WTC11 (cell line): Measurements from ENCODE around the gene STK10. TPM values are rescaled to one million over a fixed set of nuclear protein-coding genes. Genes with fewer than 3 reads are reported as not detected.
A peak's percentile ranks its signal among the peaks of the same experiment; 100 is the strongest.

Experiments used
- ATAC-seq: fragments of 200-7000 bp; cut with Tn5 transposase; 2 replicates; pipeline ENCODE4 v1.10.0; 2021; ENCODE audit warnings: mild to moderate bottlenecking, moderate library complexity
- CTCF ChIA-PET: fragments of 300-600 bp; sonication (Branson Sonifier 250); formaldehyde crosslinking; loops from one replicate; lab custom pipeline; 2021; ENCODE audit warnings: antibody characterized with exemption; lab: Charles Lee
- POLR2A ChIA-PET: fragments of 350-600 bp; sonication (Branson Sonifier 250); formaldehyde crosslinking; loops from one replicate; lab custom pipeline; 2021; ENCODE audit warnings: antibody characterized with exemption; lab: Charles Lee
- DNase-seq: peaks from one replicate; pipeline ENCODE4 v3.0.0; 2021; ENCODE audit warnings: low spot score
- H3K27ac Mint-ChIP-seq: 2 replicates; pipeline ENCODE4 v1.8.0; 2021; ENCODE audit warnings: mixed read lengths
- H3K27me3 Mint-ChIP-seq: 2 replicates; pipeline ENCODE4 v1.8.0; 2021; ENCODE audit warnings: low read depth, mild to moderate bottlenecking, moderate library complexity, mixed read lengths
- H3K36me3 Mint-ChIP-seq: 2 replicates; pipeline ENCODE4 v1.8.0; 2021; ENCODE audit warnings: mixed read lengths
- H3K4me1 Mint-ChIP-seq: 2 replicates; pipeline ENCODE4 v1.8.0; 2022; ENCODE audit warnings: mixed read lengths
- H3K4me3 Mint-ChIP-seq: 2 replicates; pipeline ENCODE4 v1.8.0; 2021; ENCODE audit warnings: mild to moderate bottlenecking, moderate library complexity, mixed read lengths
- H3K9me3 Mint-ChIP-seq: 2 replicates; pipeline ENCODE4 v1.8.0; 2021; ENCODE audit warnings: mixed read lengths
- ATF1 ChIP-seq: sonication (generic); formaldehyde crosslinking; IDR thresholded peaks from 2 replicates; pipeline ENCODE4 v1.8.1; 2023; ENCODE audit warnings: mild to moderate bottlenecking, moderate library complexity, missing genetic modification reagents
- CREB1 ChIP-seq: sonication (generic); formaldehyde crosslinking; IDR thresholded peaks from 2 replicates; pipeline ENCODE4 v1.8.0; 2023; ENCODE audit warnings: mild to moderate bottlenecking, missing genetic modification reagents
- E2F4 ChIP-seq: sonication (generic); formaldehyde crosslinking; IDR thresholded peaks from 2 replicates; pipeline ENCODE4 v1.8.1; 2022; ENCODE audit warnings: low read depth, mild to moderate bottlenecking, moderate library complexity, missing genetic modification reagents, borderline replicate concordance
- ERG ChIP-seq: fragments of 250-450 bp; sonication (Bioruptor Pico); IDR thresholded peaks from 2 replicates; pipeline ENCODE4 v1.8.0; 2021; ENCODE audit warnings: mild to moderate bottlenecking
- ETV6 ChIP-seq: sonication (generic); formaldehyde crosslinking; IDR thresholded peaks from 2 replicates; pipeline ENCODE4 v1.8.1; 2022; ENCODE audit warnings: mild to moderate bottlenecking, missing genetic modification reagents
- GTF2I ChIP-seq: fragments of 250-450 bp; sonication (Bioruptor Pico); conservative IDR thresholded peaks from 2 replicates; pipeline ENCODE4 v1.4.0; 2021; ENCODE audit warnings: mild to moderate bottlenecking
- IRF2 ChIP-seq: sonication (generic); formaldehyde crosslinking; IDR thresholded peaks from 2 replicates; pipeline ENCODE4 v1.8.0; 2022; ENCODE audit warnings: low read depth, missing genetic modification reagents, borderline replicate concordance
- NFATC4 ChIP-seq: fragments of 250-450 bp; sonication (Bioruptor Pico); IDR thresholded peaks from 2 replicates; pipeline ENCODE4 v1.9.0; 2021; ENCODE audit warnings: mild to moderate bottlenecking
- NR1H2 ChIP-seq: sonication (generic); formaldehyde crosslinking; IDR thresholded peaks from 2 replicates; pipeline ENCODE4 v1.9.0; 2021; ENCODE audit warnings: mild to moderate bottlenecking, moderate library complexity, missing genetic modification reagents
- SOX15 ChIP-seq: fragments of 250-450 bp; sonication (Bioruptor Pico); IDR thresholded peaks from 2 replicates; pipeline ENCODE4 v1.9.0; 2021; ENCODE audit warnings: mild to moderate bottlenecking
- TEAD1 ChIP-seq: sonication (generic); formaldehyde crosslinking; IDR thresholded peaks from 2 replicates; pipeline ENCODE4 v1.8.0; 2022; ENCODE audit warnings: mild to moderate bottlenecking, missing genetic modification reagents
- ZBTB21 ChIP-seq: sonication (generic); formaldehyde crosslinking; IDR thresholded peaks from 2 replicates; pipeline ENCODE4 v1.8.1; 2023; ENCODE audit warnings: mild to moderate bottlenecking, missing genetic modification reagents, borderline replicate concordance
- ZNF396 ChIP-seq: fragments of 250-450 bp; sonication (Bioruptor Pico); IDR thresholded peaks from 2 replicates; pipeline ENCODE4 v1.8.0; 2021; ENCODE audit warnings: mild to moderate bottlenecking, moderate library complexity, borderline replicate concordance
- ZNF423 ChIP-seq: fragments of 250-450 bp; sonication (Bioruptor Pico); IDR thresholded peaks from 2 replicates; pipeline ENCODE4 v2.1.2; 2022; ENCODE audit warnings: mild to moderate bottlenecking, moderate library complexity
- ZNF532 ChIP-seq: fragments of 250-450 bp; sonication (Bioruptor Pico); IDR thresholded peaks from 2 replicates; pipeline ENCODE4 v1.9.0; 2021; ENCODE audit warnings: mild to moderate bottlenecking, borderline replicate concordance
- total RNA-seq: library from RNA; stranded (reverse); gene quantifications from 3 replicates; pipeline ENCODE4 v1.2.3, GENCODE V29; 2021
- TF ChIP-seq, protein P1 (sequence below): sonication (generic); formaldehyde crosslinking; IDR thresholded peaks from 2 replicates; pipeline ENCODE4 v1.8.1; 2022; ENCODE audit warnings: low read depth, missing genetic modification reagents, borderline replicate concordance
- TF ChIP-seq, protein P2 (sequence below): sonication (generic); formaldehyde crosslinking; IDR thresholded peaks from 2 replicates; pipeline ENCODE4 v1.8.0; 2023; ENCODE audit warnings: missing genetic modification reagents, mild to moderate bottlenecking, borderline replicate concordance
- TF ChIP-seq, protein P3 (sequence below): sonication (generic); formaldehyde crosslinking; IDR thresholded peaks from 2 replicates; pipeline ENCODE4 v1.8.1; 2023; ENCODE audit warnings: mild to moderate bottlenecking, missing genetic modification reagents, moderate library complexity

Gene STK10
- total RNA-seq, 1 experiment from 2014 or later: 20.5 TPM

GRCh38 chr5:172110921-172111851, 76.8 kb downstream of the STK10 start:
- peak; percentile 54 for ATAC-seq
- POLR2A ChIA-PET: interaction anchor here (0.5 kb wide), 1 partner anchor 221 kb away, joined by 3 read pairs; no protein-coding TSS in a partner anchor
- H3K9me3 Mint-ChIP-seq: peaks cover 3% of the 10 kb centered on the region; the same call in 1 of the 2 replicates
- no peak overlapping the region for H3K4me3 Mint-ChIP-seq
- CTCF ChIA-PET: interaction anchor here (0.6 to 1.4 kb wide), 4 partner anchors 12 to 351 kb away, joined by 3 to 4 read pairs (median 3); partner anchors contain the start of gene STK10
- H3K27ac Mint-ChIP-seq: no peak overlapping the region
- no peak for DNase-seq
- no peak for TF ChIP-seq NR1H2
- TF ChIP-seq ZNF423: 0 out of 2 replicates have a peak, but pooled peaks have one; percentile 42
- TF ChIP-seq, all 79 proteins: peak for 1
- peaks cover 9% of the 10 kb centered on the region for H3K36me3 Mint-ChIP-seq
- H3K27me3 Mint-ChIP-seq: no peaks in the 10 kb centered on the region
- peaks cover 24% of the 10 kb centered on the region for H3K4me1 Mint-ChIP-seq

- CTCF ChIA-PET: interaction anchor here (1.1 to 1.7 kb wide), 2 partner anchors 13 to 198 kb away, joined by 3 to 8 read pairs; no protein-coding TSS in a partner anchor
- Mint-ChIP-seq H3K9me3 (peaks cover 3% of the 10 kb centered on the region; the same call in 1 of the 2 replicates), H3K36me3 (peaks cover 4% of the 10 kb centered on the region)
- no peak for DNase-seq
- no peak for ATAC-seq
- POLR2A ChIA-PET: no interaction called here
- TF ChIP-seq CREB1 (CRISPR knock-in tag) (no peak), ZBTB21 (CRISPR knock-in tag) (no peak), E2F4 (CRISPR knock-in tag) (no peak), ETV6 (CRISPR knock-in tag) (no peak), IRF2 (CRISPR knock-in tag) (no peak), ZNF532 (CRISPR knock-in tag) (no peak), NFATC4 (CRISPR knock-in tag) (no peak), TEAD1 (CRISPR knock-in tag) (no peak), ZNF396 (no peak), SOX15 (CRISPR knock-in tag) (no peak), GTF2I (no peak), ERG (CRISPR knock-in tag) (no peak), ATF1 (CRISPR knock-in tag) (no peak)
- TF ChIP-seq, protein P1, sequence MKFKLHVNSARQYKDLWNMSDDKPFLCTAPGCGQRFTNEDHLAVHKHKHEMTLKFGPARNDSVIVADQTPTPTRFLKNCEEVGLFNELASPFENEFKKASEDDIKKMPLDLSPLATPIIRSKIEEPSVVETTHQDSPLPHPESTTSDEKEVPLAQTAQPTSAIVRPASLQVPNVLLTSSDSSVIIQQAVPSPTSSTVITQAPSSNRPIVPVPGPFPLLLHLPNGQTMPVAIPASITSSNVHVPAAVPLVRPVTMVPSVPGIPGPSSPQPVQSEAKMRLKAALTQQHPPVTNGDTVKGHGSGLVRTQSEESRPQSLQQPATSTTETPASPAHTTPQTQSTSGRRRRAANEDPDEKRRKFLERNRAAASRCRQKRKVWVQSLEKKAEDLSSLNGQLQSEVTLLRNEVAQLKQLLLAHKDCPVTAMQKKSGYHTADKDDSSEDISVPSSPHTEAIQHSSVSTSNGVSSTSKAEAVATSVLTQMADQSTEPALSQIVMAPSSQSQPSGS (CRISPR knock-in tag): no peak
- TF ChIP-seq, protein P2, sequence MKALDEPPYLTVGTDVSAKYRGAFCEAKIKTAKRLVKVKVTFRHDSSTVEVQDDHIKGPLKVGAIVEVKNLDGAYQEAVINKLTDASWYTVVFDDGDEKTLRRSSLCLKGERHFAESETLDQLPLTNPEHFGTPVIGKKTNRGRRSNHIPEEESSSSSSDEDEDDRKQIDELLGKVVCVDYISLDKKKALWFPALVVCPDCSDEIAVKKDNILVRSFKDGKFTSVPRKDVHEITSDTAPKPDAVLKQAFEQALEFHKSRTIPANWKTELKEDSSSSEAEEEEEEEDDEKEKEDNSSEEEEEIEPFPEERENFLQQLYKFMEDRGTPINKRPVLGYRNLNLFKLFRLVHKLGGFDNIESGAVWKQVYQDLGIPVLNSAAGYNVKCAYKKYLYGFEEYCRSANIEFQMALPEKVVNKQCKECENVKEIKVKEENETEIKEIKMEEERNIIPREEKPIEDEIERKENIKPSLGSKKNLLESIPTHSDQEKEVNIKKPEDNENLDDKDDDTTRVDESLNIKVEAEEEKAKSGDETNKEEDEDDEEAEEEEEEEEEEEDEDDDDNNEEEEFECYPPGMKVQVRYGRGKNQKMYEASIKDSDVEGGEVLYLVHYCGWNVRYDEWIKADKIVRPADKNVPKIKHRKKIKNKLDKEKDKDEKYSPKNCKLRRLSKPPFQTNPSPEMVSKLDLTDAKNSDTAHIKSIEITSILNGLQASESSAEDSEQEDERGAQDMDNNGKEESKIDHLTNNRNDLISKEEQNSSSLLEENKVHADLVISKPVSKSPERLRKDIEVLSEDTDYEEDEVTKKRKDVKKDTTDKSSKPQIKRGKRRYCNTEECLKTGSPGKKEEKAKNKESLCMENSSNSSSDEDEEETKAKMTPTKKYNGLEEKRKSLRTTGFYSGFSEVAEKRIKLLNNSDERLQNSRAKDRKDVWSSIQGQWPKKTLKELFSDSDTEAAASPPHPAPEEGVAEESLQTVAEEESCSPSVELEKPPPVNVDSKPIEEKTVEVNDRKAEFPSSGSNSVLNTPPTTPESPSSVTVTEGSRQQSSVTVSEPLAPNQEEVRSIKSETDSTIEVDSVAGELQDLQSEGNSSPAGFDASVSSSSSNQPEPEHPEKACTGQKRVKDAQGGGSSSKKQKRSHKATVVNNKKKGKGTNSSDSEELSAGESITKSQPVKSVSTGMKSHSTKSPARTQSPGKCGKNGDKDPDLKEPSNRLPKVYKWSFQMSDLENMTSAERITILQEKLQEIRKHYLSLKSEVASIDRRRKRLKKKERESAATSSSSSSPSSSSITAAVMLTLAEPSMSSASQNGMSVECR (CRISPR knock-in tag): no peak
- TF ChIP-seq, protein P3, sequence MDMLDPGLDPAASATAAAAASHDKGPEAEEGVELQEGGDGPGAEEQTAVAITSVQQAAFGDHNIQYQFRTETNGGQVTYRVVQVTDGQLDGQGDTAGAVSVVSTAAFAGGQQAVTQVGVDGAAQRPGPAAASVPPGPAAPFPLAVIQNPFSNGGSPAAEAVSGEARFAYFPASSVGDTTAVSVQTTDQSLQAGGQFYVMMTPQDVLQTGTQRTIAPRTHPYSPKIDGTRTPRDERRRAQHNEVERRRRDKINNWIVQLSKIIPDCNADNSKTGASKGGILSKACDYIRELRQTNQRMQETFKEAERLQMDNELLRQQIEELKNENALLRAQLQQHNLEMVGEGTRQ (CRISPR knock-in tag): no peak
- TF ChIP-seq, all 79 proteins: peak for 0
- H3K27me3 Mint-ChIP-seq: no peaks in the 10 kb centered on the region
- no peak overlapping the region; the same call in 1 of the 2 replicates for H3K27ac Mint-ChIP-seq
- H3K4me1 Mint-ChIP-seq: peaks cover 24% of the 10 kb centered on the region
- H3K4me3 Mint-ChIP-seq: no peak overlapping the region
Observed at GRCh38 chr5:172110260-172110815, 77.7 kb downstream of the STK10 start.
